Choroid plexus epithelial cell (primary cell): ENCODE data around the gene GPR162.

ENCODE experiments used
- DNase-seq: peaks from one replicate; pipeline ENCODE4 v3.0.0-alpha.2; 2010; ENCODE audit warnings: low read depth
- H3K4me3 ChIP-seq: 2 replicates; pipeline ENCODE4 v1.5.1; 2011; ENCODE audit warnings: low read depth, mild to moderate bottlenecking, control low read depth, low read length, moderate library complexity
- CTCF ChIP-seq: conservative IDR thresholded peaks from 2 replicates; pipeline ENCODE4 v1.5.1; 2011; ENCODE audit warnings: low read depth, mild to moderate bottlenecking, control low read depth, inconsistent platforms, low read length, moderate library complexity

Gene GPR162

DNA sequence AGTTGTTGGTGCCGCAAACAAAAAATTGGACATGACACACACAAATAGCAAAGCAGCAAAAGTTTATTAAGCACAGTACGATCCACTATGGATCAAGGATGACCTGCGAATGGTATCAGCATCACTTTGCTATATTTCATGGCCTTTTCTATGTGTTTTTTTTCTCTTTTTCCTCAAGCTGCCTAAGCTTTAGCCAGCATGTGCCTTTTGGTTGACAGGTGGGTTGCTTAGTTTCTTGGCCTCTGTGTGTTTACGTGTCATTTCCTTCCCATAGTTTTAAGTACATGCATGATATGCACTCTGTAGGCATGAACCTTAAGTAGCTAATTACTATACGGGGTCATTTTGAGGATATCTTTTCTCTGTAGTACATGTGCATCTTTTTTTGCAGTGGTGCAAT, 22.5 kb upstream of the GPR162 start:
- no peak overlapping the region for H3K4me3 ChIP-seq
- TF ChIP-seq CTCF, result no peak
- DNase-seq, result no peak

DNA sequence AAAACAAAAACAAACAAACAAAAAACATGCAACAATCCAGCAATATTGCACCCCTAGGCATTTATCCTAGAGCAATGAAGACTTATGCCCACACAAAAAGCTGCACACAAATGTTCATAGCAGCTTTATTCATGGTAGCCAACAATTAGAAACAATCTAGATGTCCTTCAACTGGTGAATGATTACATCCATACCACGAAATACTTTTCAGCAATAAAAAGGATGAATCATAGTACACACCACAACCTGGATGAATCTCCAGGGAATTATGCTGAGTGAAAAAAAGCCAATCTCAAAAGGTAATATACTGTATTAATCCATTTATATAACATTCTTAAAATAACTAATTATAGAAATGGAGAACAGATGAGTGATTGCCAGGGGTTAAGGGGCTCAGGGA, 14.5 kb upstream of the GPR162 start:
- no peak for TF ChIP-seq CTCF
- H3K4me3 ChIP-seq, result no peak overlapping the region
- DNase-seq, result no peak

GRCh38 chr12:6809056-6809455, 12.6 kb upstream of the GPR162 start:
- no peak for DNase-seq
- no peak overlapping the region for H3K4me3 ChIP-seq
- TF ChIP-seq CTCF, result no peak

- no peak overlapping the region for H3K4me3 ChIP-seq
- TF ChIP-seq CTCF, result no peak
- no peak for DNase-seq
Measured at GRCh38 chr12:6810758-6811157, 10.9 kb upstream of the GPR162 start.

- no peak overlapping the region for H3K4me3 ChIP-seq
- no peak for DNase-seq
- TF ChIP-seq CTCF, result no peak
Measured at GRCh38 chr12:6813363-6813762, 8.3 kb upstream of the GPR162 start.

DNA sequence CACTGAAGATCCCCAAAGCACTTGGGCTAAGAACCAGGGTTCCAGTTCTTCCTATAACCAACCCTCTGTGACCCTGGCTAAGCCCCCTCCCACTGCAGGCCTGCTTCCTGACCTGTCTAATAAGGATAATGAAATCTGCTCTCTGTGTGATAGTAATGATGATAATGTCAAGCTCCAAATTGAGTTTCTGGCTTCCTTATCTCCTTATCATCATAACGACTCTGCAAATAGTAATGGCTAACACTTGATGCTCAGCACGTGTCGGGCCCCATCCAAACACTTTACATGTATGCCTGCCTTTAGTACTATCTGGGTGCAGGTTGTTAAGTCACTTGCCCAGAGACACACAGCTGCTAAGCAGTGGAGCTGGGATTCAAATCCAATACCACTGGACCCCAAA, 5.0 kb upstream of the GPR162 start:
- no peak overlapping the region for H3K4me3 ChIP-seq
- no peak for DNase-seq
- TF ChIP-seq CTCF, result no peak

DNA sequence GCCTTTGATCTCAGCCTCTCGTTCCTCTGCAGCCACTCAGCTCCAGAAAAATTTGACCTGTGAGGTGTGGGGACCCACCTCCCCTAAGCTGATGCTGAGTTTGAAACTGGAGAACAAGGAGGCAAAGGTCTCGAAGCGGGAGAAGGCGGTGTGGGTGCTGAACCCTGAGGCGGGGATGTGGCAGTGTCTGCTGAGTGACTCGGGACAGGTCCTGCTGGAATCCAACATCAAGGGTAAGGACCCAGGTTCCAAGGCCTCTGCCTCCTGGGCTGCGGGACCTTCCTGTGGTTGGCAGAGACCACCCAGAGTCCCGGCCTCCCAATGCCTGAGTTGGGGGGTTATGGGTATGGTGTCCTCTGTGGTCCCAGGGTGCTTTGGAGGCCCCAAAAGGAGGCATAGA, 4.5 kb upstream of the GPR162 start:
- H3K4me3 ChIP-seq, result no peak overlapping the region
- TF ChIP-seq CTCF, result no peak
- no peak for DNase-seq
